Transverse colon (tissue), 4 donors: Measurements from ENCODE around the gene RGS3. TPM values are rescaled to one million over a fixed set of nuclear protein-coding genes. Genes with fewer than 3 reads are reported as not detected.
"Not testable (repeated sequence)": the region's sequence is repeated elsewhere in the genome, so short reads cannot be mapped to it uniquely, and the experiment has no call there.

Experiments
- DNase-seq: peaks from one replicate; pipeline ENCODE4 v3.0.0-alpha.2; 2019
- H3K27ac ChIP-seq, 4 donors: fragments of 200-600 bp; sonication (generic); 2 replicates each; pipeline ENCODE4 v1.5.1; 2016 to 2018; ENCODE audit warnings: inconsistent platforms in 4 of 4
- H3K27me3 ChIP-seq: fragments of 200-600 bp; sonication (generic); 2 replicates; pipeline ENCODE4 v1.5.1; 2017; ENCODE audit warnings: inconsistent platforms
- H3K36me3 ChIP-seq, 4 donors: fragments of 200-600 bp; sonication (generic); 2 replicates each; pipeline ENCODE4 v1.5.1; 2017 to 2019; ENCODE audit warnings: inconsistent platforms in 4 of 4
- H3K4me1 ChIP-seq, 4 donors: fragments of 200-600 bp; sonication (generic); 2 replicates each; pipeline ENCODE4 v1.5.1; 2017 to 2020; ENCODE audit warnings: inconsistent platforms in 4 of 4
- H3K4me3 ChIP-seq, 4 donors: fragments of 200-600 bp; sonication (generic); 1 replicate in 1 of 4; 2 replicates in 3 of 4; pipeline versions ENCODE4 v1.5.1 to v1.6.1; 2017 to 2019; ENCODE audit warnings: inconsistent platforms in 4 of 4
- H3K9me3 ChIP-seq, 2 donors: fragments of 200-600 bp; sonication (generic); 2 replicates each; pipeline ENCODE4 v1.5.1; 2017 to 2019; ENCODE audit warnings: inconsistent platforms in 2 of 2
- EP300 ChIP-seq: sonication (generic); formaldehyde crosslinking; IDR thresholded peaks from one replicate; pipeline ENCODE4 v1.6.1; 2017; ENCODE audit warnings: antibody characterized with exemption, low read depth
- POLR2A ChIP-seq: fragments of 450-650 bp; IDR thresholded peaks from one replicate; pipeline ENCODE4 v1.6.1; 2016; ENCODE audit warnings: antibody characterized with exemption, mild to moderate bottlenecking, moderate library complexity
- POLR2AphosphoS5 ChIP-seq, 3 donors: sonication (generic); formaldehyde crosslinking; IDR thresholded peaks; one replicate each; pipeline ENCODE4 v1.6.1; 2016; ENCODE audit warnings: antibody characterized with exemption in 3 of 3
- WGBS, 2 donors: methylation state at CpG; one replicate each; pipeline ENCODE4 v1.1.5; 2018; ENCODE audit warnings: low coverage in 1 of 2; 5-methylcytosine and 5-hydroxymethylcytosine counted together
- in situ Hi-C, 4 donors: fragments of 200-750 bp; cut with MboI; loops; one replicate each; pipeline versions ENCODE4 v1.15.0 to v1.15.1; 2017; ENCODE audit warnings: low sequenced_read_pairs in 3 of 4, low pct_ligation_motif_present in 1 of 4, low pct_unique_long_range_greater_than_20kb in 1 of 4
- intact Hi-C: fragments of 100-400 bp; cut with DNase I; formaldehyde crosslinking; loops from one replicate; pipeline ENCODE4 v1.15.1; 2023; ENCODE audit warnings: low total_unique reads
- total RNA-seq, 4 donors: library from RNA; depleted of rRNA; stranded (reverse); fragments of >200 nt; gene quantifications; one replicate each; pipeline ENCODE4 v1.1.0, GENCODE V29; 2016
- TF ChIP-seq, protein P1 (sequence below), 5 experiments: fragments of 200-600 bp in 3 of 5; fragments of 450-650 bp in 2 of 5; sonication (generic) in 3 of 5; IDR thresholded peaks; 1 replicate in 2 of 5; 2 replicates in 3 of 5; pipeline ENCODE4 v1.5.1; 2016 to 2017; ENCODE audit warnings: antibody characterized with exemption in 5 of 5, inconsistent platforms in 3 of 5, mild to moderate bottlenecking in 2 of 5, moderate library complexity in 1 of 5

RGS3 gene
- total RNA-seq, 4 donors from 2014 or later, result 62.7 to 150 (median 80.9) TPM

GRCh38 chr9:113638490-113638889, 175.0 kb downstream of the RGS3 start:
- H3K36me3 ChIP-seq, result no peaks in the 10 kb centered on the region
- intact Hi-C loops (no loop called here), in situ Hi-C loops (no loop called here)
- no peak overlapping the region for H3K4me3 ChIP-seq
- H3K9me3 ChIP-seq, result no peaks in the 10 kb centered on the region
- no peak overlapping the region for H3K27ac ChIP-seq
- DNase-seq, result no peak
- H3K4me1 ChIP-seq, result peaks cover 0 to 6% (median 0%) of the 10 kb centered on the region in 4 donors
- 55 to 70% methylated on average over 4 to 7 of the region's 7 CpGs for WGBS, 2 donors
- TF ChIP-seq, protein P1, sequence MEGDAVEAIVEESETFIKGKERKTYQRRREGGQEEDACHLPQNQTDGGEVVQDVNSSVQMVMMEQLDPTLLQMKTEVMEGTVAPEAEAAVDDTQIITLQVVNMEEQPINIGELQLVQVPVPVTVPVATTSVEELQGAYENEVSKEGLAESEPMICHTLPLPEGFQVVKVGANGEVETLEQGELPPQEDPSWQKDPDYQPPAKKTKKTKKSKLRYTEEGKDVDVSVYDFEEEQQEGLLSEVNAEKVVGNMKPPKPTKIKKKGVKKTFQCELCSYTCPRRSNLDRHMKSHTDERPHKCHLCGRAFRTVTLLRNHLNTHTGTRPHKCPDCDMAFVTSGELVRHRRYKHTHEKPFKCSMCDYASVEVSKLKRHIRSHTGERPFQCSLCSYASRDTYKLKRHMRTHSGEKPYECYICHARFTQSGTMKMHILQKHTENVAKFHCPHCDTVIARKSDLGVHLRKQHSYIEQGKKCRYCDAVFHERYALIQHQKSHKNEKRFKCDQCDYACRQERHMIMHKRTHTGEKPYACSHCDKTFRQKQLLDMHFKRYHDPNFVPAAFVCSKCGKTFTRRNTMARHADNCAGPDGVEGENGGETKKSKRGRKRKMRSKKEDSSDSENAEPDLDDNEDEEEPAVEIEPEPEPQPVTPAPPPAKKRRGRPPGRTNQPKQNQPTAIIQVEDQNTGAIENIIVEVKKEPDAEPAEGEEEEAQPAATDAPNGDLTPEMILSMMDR (IDR thresholded peaks at IDR 0.05), result no peak
- TF ChIP-seq POLR2AphosphoS5 (IDR thresholded peaks at IDR 0.05) (peak in 2 of 3 donors; percentile 33 to 73), POLR2A (no peak)
- no peaks in the 10 kb centered on the region for H3K27me3 ChIP-seq

- 81 to 89% methylated on average over 3 to 4 of the region's 4 CpGs for WGBS, 2 donors
- Histone ChIP-seq H3K27ac (no peak overlapping the region), H3K27me3 (no peaks in the 10 kb centered on the region), H3K36me3 (no peaks in the 10 kb centered on the region), H3K4me1 (peaks cover 0 to 6% (median 0%) of the 10 kb centered on the region in 4 donors), H3K9me3 (no peaks in the 10 kb centered on the region), H3K4me3 (no peak overlapping the region)
- in situ Hi-C loops (no loop called here), intact Hi-C loops (no loop called here)
- DNase-seq, result no peak
- TF ChIP-seq POLR2A, result no peak
- TF ChIP-seq POLR2AphosphoS5 (IDR thresholded peaks at IDR 0.05), result no peak
- TF ChIP-seq EP300, result no peak
- TF ChIP-seq, protein P1 (IDR thresholded peaks at IDR 0.05), result no peak
These were observed 175.4 kb downstream of the RGS3 start for GRCh38 chr9:113638897-113639296.

GRCh38 chr9:113639411-113639970, 176.0 kb downstream of the RGS3 start:
- intact Hi-C loops, H3K36me3 ChIP-seq, DNase-seq, H3K27ac ChIP-seq, in situ Hi-C loops, H3K4me3 ChIP-seq, H3K4me1 ChIP-seq, H3K9me3 ChIP-seq, H3K27me3 ChIP-seq: not testable (repeated sequence)
- WGBS, 2 donors, result 95 to 97% methylated on average over 7 to 15 of the region's 15 CpGs

DNA sequence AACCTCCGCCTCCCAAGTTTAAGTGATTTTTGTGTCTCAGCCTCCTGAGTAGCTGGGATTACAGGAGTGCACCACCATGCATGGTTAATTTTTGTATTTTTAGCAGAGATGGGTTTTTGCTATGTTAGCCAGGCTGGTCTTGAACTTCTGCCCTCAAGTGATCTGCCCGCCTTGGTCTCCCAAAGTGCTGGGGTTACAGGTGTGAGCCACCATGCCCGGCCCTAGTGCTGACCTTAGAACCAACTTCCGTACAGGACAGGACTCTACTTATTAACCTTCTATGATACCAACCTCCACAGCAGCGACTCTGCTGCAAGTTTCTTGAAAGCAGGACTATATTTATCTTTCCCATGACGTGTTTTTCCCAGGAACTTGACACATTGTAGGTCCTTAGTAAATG, 176.9 kb downstream of the RGS3 start:
- Histone ChIP-seq H3K27ac (no peak overlapping the region), H3K9me3 (no peaks in the 10 kb centered on the region), H3K4me1 (no peaks in the 10 kb centered on the region), H3K27me3 (no peaks in the 10 kb centered on the region), H3K36me3 (no peaks in the 10 kb centered on the region), H3K4me3 (no peak overlapping the region)
- TF ChIP-seq, protein P1 (IDR thresholded peaks at IDR 0.05), result no peak
- TF ChIP-seq POLR2AphosphoS5 (IDR thresholded peaks at IDR 0.05) (no peak), POLR2A (no peak), EP300 (no peak)
- intact Hi-C loops (no loop called here), in situ Hi-C loops (no loop called here)
- WGBS, 2 donors, result 61 to 79% methylated on average over 4 to 6 of the region's 6 CpGs
- DNase-seq, result no peak
